Endodermal cell (in vitro differentiated cells): ENCODE results near the gene CD34. TPM values are rescaled to one million over a fixed set of nuclear protein-coding genes. Genes with fewer than 3 reads are reported as not detected.

Experiments
- DNase-seq: peaks from one replicate; pipeline ENCODE4 v3.0.0-alpha.2; 2017
- H3K27ac ChIP-seq: 2 replicates; pipeline ENCODE4 v1.5.1; 2013; ENCODE audit warnings: mild to moderate bottlenecking, low read depth, low read length, moderate library complexity
- H3K27me3 ChIP-seq: 2 replicates; pipeline ENCODE4 v1.6.1; 2013; ENCODE audit warnings: mild to moderate bottlenecking, low read length, moderate library complexity; ENCODE audit not compliant: insufficient read depth, control insufficient read depth, poor library complexity, severe bottlenecking
- H3K36me3 ChIP-seq: 2 replicates; pipeline ENCODE4 v1.7.0; 2013; ENCODE audit warnings: mild to moderate bottlenecking, low read length, moderate library complexity; ENCODE audit not compliant: control insufficient read depth, insufficient read depth
- H3K4me1 ChIP-seq: one replicate; pipeline ENCODE4 v1.7.0; 2013; ENCODE audit warnings: low read length; ENCODE audit not compliant: control insufficient read depth, insufficient read depth
- H3K4me3 ChIP-seq: 2 replicates; pipeline ENCODE4 v1.5.1; 2013; ENCODE audit warnings: mild to moderate bottlenecking, low read length, moderate library complexity
- H3K9ac ChIP-seq: 2 replicates; pipeline ENCODE4 v1.6.1; 2013; ENCODE audit warnings: mild to moderate bottlenecking, low read length, moderate library complexity; ENCODE audit not compliant: poor library complexity, severe bottlenecking; ENCODE audit errors: extremely low read depth
- H3K9me3 ChIP-seq: 2 replicates; pipeline ENCODE4 v1.6.1; 2013; ENCODE audit warnings: mild to moderate bottlenecking, low read length, moderate library complexity; ENCODE audit not compliant: control insufficient read depth
- H3K27ac Mint-ChIP-seq: 2 replicates; pipeline ENCODE4 v1.8.0; 2020; ENCODE audit warnings: mixed read lengths
- H3K27me3 Mint-ChIP-seq: 2 replicates; pipeline ENCODE4 v1.8.0; 2021; ENCODE audit warnings: mild to moderate bottlenecking, mixed read lengths; ENCODE audit not compliant: insufficient read depth
- H3K36me3 Mint-ChIP-seq: 2 replicates; pipeline ENCODE4 v1.8.0; 2020; ENCODE audit warnings: low read depth, mixed read lengths
- H3K4me1 Mint-ChIP-seq: 2 replicates; pipeline ENCODE4 v1.8.0; 2020; ENCODE audit warnings: mixed read lengths
- H3K4me3 Mint-ChIP-seq: 2 replicates; pipeline ENCODE4 v1.8.0; 2020; ENCODE audit warnings: mild to moderate bottlenecking, moderate library complexity, mixed read lengths
- H3K9me3 Mint-ChIP-seq: 2 replicates; pipeline ENCODE4 v1.8.0; 2020; ENCODE audit warnings: mild to moderate bottlenecking, mixed read lengths
- CTCF ChIP-seq: fragments of 200-600 bp; sonication (generic); conservative IDR thresholded peaks from 2 replicates; pipeline ENCODE4 v1.5.0; 2021; ENCODE audit warnings: antibody characterized with exemption, mild to moderate bottlenecking
- WGBS, 2 experiments: methylation state at CpG; one replicate each; pipeline versions ENCODE4 v1.1.5 to v1.1.7; 2013; ENCODE audit warnings: missing lambda C conversion rate in 2 of 2, mixed read lengths in 1 of 2; ENCODE audit not compliant: insufficient coverage in 1 of 2, insufficient read length in 1 of 2; 5-methylcytosine and 5-hydroxymethylcytosine counted together
- total RNA-seq, 2 donors: library from RNA; stranded (reverse); fragmentation: NEBNext Ultra II Directional in 1 of 2; extraction: Animal tissue kit (Norgen Biotek cat#: 25700) in 1 of 2; gene quantifications; 2 replicates in 1 of 2; 3 replicates in 1 of 2; pipeline ENCODE4 v1.2.1, GENCODE V29; 2021

CD34 gene
- total RNA-seq, 2 donors from 2014 or later = 1.6 to 6.9 TPM

GRCh38 chr1:207885129-207886032, 25.5 kb downstream of the CD34 start:
- Mint-ChIP-seq H3K4me1 (peaks cover 6% of the 10 kb centered on the region), H3K4me3 (no peak overlapping the region), H3K27ac (no peak overlapping the region)

GRCh38 chr1:207884266-207885029, 26.5 kb downstream of the CD34 start:
- H3K4me3 ChIP-seq = no peak overlapping the region
- H3K9ac ChIP-seq = no peak overlapping the region
- no peaks in the 10 kb centered on the region for H3K4me1 ChIP-seq
- 74 to 88% methylated on average over 3 to 9 of the region's 9 CpGs for WGBS, 2 experiments
- no peaks in the 10 kb centered on the region for H3K9me3 Mint-ChIP-seq
- DNase-seq = peak; percentile 33
- no peak overlapping the region for H3K4me3 Mint-ChIP-seq
- H3K36me3 ChIP-seq = no peaks in the 10 kb centered on the region
- no peaks in the 10 kb centered on the region for H3K9me3 ChIP-seq
- H3K27ac Mint-ChIP-seq = no peak overlapping the region
- H3K27me3 ChIP-seq = peaks cover 3% of the 10 kb centered on the region
- peaks cover 21% of the 10 kb centered on the region for H3K27me3 Mint-ChIP-seq
- H3K4me1 Mint-ChIP-seq = peaks cover 6% of the 10 kb centered on the region
- H3K27ac ChIP-seq = no peak overlapping the region
- TF ChIP-seq CTCF = no peak
- H3K36me3 Mint-ChIP-seq = no peaks in the 10 kb centered on the region

More at GRCh38 chr1:207885129-207886032, 25.5 kb downstream of the CD34 start:
- H3K9me3 Mint-ChIP-seq = no peaks in the 10 kb centered on the region
- peak; percentile 89 for DNase-seq
- H3K27ac ChIP-seq = no peak overlapping the region
- H3K27me3 Mint-ChIP-seq = peaks cover 19% of the 10 kb centered on the region
- H3K36me3 Mint-ChIP-seq = no peaks in the 10 kb centered on the region
- peaks cover 3% of the 10 kb centered on the region for H3K27me3 ChIP-seq
- H3K9ac ChIP-seq = no peak overlapping the region
- 4 to 40% methylated on average over 4 to 9 of the region's 9 CpGs for WGBS, 2 experiments
- H3K4me1 ChIP-seq = no peaks in the 10 kb centered on the region
- peak; percentile 97 for TF ChIP-seq CTCF
- no peaks in the 10 kb centered on the region for H3K9me3 ChIP-seq
- H3K4me3 ChIP-seq = no peak overlapping the region
- H3K36me3 ChIP-seq = no peaks in the 10 kb centered on the region

- Histone ChIP-seq H3K4me3 (no peak overlapping the region), H3K27ac (no peak overlapping the region), H3K9me3 (no peaks in the 10 kb centered on the region), H3K9ac (no peak overlapping the region), H3K4me1 (no peaks in the 10 kb centered on the region), H3K36me3 (no peaks in the 10 kb centered on the region), H3K27me3 (peaks cover 3% of the 10 kb centered on the region)
- Mint-ChIP-seq H3K9me3 (no peaks in the 10 kb centered on the region), H3K36me3 (no peaks in the 10 kb centered on the region), H3K4me3 (no peak overlapping the region), H3K4me1 (peaks cover 6% of the 10 kb centered on the region), H3K27me3 (peaks cover 26% of the 10 kb centered on the region), H3K27ac (no peak overlapping the region)
- peak; percentile 19 for DNase-seq
- WGBS, 2 experiments = 89 to 90% methylated on average over 2 of the region's 2 CpGs
- TF ChIP-seq CTCF = no peak
These were observed 27.2 kb downstream of the CD34 start for GRCh38 chr1:207883660-207884250.
